NCI-H510A (cell line): ENCODE measurements around the gene ESR2.
"Not testable (repeated sequence)": the region's sequence is repeated elsewhere in the genome, so short reads cannot be mapped to it uniquely, and the experiment has no call there.

Experiments used
- DNase-seq: peaks from one replicate; lab custom pipeline; 2025; lab: John Stamatoyannopoulos, UW

Gene ESR2

DNA sequence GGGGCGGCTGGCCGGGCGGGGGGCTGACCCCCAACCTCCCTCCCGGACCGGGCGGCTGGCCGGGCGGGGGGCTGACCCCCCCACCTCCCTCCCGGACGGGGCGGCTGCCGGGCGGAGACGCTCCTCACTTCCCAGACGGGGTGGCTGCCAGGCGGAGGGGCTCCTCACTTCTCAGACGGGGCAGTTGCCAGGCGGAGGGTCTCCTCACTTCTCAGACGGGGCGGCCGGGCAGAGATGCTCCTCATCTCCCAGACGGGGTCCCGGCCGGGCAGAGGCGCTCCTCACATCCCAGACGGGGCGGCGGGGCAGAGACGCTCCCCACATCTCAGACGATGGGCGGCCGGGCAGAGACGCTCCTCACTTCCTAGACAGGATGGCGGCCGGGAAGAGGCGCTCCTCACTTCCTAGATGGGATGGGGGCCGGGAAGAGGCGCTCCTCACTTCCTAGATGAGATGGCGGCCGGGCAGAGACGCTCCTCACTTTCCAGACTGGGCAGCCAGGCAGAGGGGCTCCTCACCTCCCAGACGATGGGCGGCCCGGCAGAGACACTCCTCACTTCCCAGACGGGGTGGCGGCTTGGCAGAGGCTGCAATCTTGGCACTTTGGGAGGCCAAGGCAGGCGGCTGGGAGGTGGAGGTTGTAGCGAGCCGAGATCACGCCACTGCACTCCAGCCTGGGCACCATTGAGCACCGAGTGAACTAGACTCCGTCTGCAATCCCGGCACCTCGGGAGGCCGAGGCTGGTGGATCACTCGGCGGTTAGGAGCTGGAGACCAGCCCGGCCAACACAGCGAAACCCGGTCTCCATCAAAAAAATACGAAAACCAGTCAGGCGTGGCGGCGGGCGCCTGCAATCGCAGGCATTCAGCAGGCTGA is 256.1 kb downstream of the ESR2 start:
- not testable (repeated sequence) for DNase-seq

DNA sequence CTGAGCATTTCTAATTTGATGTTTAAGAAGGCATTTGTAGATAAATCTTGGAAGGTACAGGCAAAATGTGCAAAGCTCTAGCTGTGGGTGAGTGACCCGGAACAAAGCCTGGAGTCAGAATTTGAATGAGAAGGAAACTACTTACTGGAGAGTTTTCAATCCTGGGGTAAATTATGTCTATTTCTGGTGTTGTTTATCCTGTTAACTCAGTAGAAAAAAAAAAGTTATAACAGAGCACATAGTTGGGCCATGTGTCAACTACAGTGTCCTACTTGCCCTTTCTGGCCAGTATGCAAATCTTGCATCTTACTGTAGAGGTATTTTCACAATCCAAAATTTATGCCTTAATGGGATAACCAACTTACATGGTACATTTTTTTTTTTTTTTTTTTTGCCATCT is 259.0 kb downstream of the ESR2 start:
- DNase-seq, result no peak
